Fibroblast of lung (primary cell): ENCODE measurements around the gene LDLRAD4. TPM values are rescaled to one million over a fixed set of nuclear protein-coding genes. Genes with fewer than 3 reads are reported as not detected.

Experiments used
- DNase-seq, 2 donors: peaks; one replicate each; pipeline versions ENCODE4 v3.0.0 to v3.0.0-alpha.2; 2010; ENCODE audit warnings: low read depth in 2 of 2
- H2AFZ ChIP-seq: 2 replicates; pipeline ENCODE4 v1.5.1; 2012; ENCODE audit warnings: low read length, control low read depth, inconsistent platforms
- H3K27ac ChIP-seq: 2 replicates; pipeline ENCODE4 v1.5.1; 2011; ENCODE audit warnings: low read length, control low read depth; ENCODE audit not compliant: insufficient read depth
- H3K27me3 ChIP-seq: 2 replicates; pipeline ENCODE4 v1.5.1; 2011; ENCODE audit warnings: mild to moderate bottlenecking, low read length; ENCODE audit not compliant: control insufficient read depth, insufficient read depth
- H3K36me3 ChIP-seq: 2 replicates; pipeline ENCODE4 v1.5.1; 2011; ENCODE audit warnings: low read length; ENCODE audit not compliant: control insufficient read depth, insufficient read depth
- H3K4me1 ChIP-seq: 2 replicates; pipeline ENCODE4 v1.5.1; 2011; ENCODE audit warnings: low read length; ENCODE audit not compliant: control insufficient read depth, insufficient read depth; ENCODE audit errors: extremely low read depth
- H3K4me2 ChIP-seq: 2 replicates; pipeline ENCODE4 v1.5.1; 2011; ENCODE audit warnings: low read length, control low read depth; ENCODE audit not compliant: insufficient read depth; ENCODE audit errors: extremely low read depth
- H3K4me3 ChIP-seq, 4 experiments: fragments of 200-600 bp in 1 of 4; sonication (generic) in 1 of 4; replicated peaks in 1 of 4; 2 replicates each; pipeline ENCODE4 v1.5.1; 2011 to 2016; ENCODE audit warnings: low read length in 4 of 4, low read depth in 3 of 4, mild to moderate bottlenecking in 3 of 4, control low read depth in 2 of 4, inconsistent platforms in 1 of 4, mixed read lengths in 1 of 4; ENCODE audit not compliant: insufficient read depth in 1 of 4; ENCODE audit errors: control extremely low read depth in 1 of 4
- H3K79me2 ChIP-seq: 2 replicates; pipeline ENCODE4 v1.5.1; 2012; ENCODE audit warnings: mild to moderate bottlenecking, low read length, inconsistent platforms; ENCODE audit not compliant: control insufficient read depth, insufficient read depth
- H3K9ac ChIP-seq: 2 replicates; pipeline ENCODE4 v1.5.1; 2011; ENCODE audit warnings: mild to moderate bottlenecking, low read length, control low read depth; ENCODE audit not compliant: insufficient read depth
- H3K9me3 ChIP-seq: 2 replicates; pipeline ENCODE4 v1.5.1; 2012; ENCODE audit warnings: low read depth, low read length; ENCODE audit not compliant: control insufficient read depth, insufficient read depth
- H4K20me1 ChIP-seq: 2 replicates; pipeline ENCODE4 v1.5.1; 2011; ENCODE audit warnings: low read length; ENCODE audit not compliant: control insufficient read depth, insufficient read depth; ENCODE audit errors: extremely low read depth
- CTCF ChIP-seq, 2 donors: IDR thresholded peaks in 1 of 2; conservative IDR thresholded peaks in 1 of 2; 1 replicate in 1 of 2; 2 replicates in 1 of 2; pipeline ENCODE4 v1.5.1; 2011 to 2012; ENCODE audit warnings: low read length in 2 of 2, control low read depth in 1 of 2, inconsistent platforms in 1 of 2, low read depth in 1 of 2, mild to moderate bottlenecking in 1 of 2
- EZH2 ChIP-seq: IDR thresholded peaks from 2 replicates; pipeline ENCODE4 v1.5.1; 2012; ENCODE audit warnings: low read length, control low read depth, mild to moderate bottlenecking; ENCODE audit errors: missing control alignments
- polyA plus RNA-seq, 2 donors: library from polyadenylated mRNA; depleted of rRNA in 1 of 2; stranded (reverse) in 1 of 2; unstranded in 1 of 2; fragments of >200 nt; gene quantifications; 2 replicates each; pipeline ENCODE4 v1.2.1, GENCODE V29; 2011 to 2012; ENCODE audit warnings: missing spikeins in 1 of 2
- total RNA-seq: library from RNA; depleted of rRNA; stranded (reverse); fragments of >200 nt; gene quantifications from 2 replicates; pipeline ENCODE4 v1.2.1, GENCODE V29; 2014

LDLRAD4 gene
- total and polyA plus RNA-seq, 2 donors (not counting 1 experiment from before 2014, with no cell fraction given): not detected

GRCh38 chr18:13491138-13491537 is 272.6 kb downstream of the LDLRAD4 start:
- no peak overlapping the region for H3K9ac ChIP-seq
- no peak for DNase-seq
- no peaks in the 10 kb centered on the region for H4K20me1 ChIP-seq
- no peak for TF ChIP-seq EZH2
- TF ChIP-seq CTCF (conservative IDR thresholded peaks at IDR 0.05 in 1 of 2, IDR thresholded peaks at IDR 0.05 in 1 of 2; ENCODE audit: low read depth in 1 of 2, low read length in 2 of 2): no peak
- no peaks in the 10 kb centered on the region for H3K4me1 ChIP-seq
- no peak overlapping the region for H3K4me3 ChIP-seq
- no peaks in the 10 kb centered on the region for H3K9me3 ChIP-seq
- H3K4me2 ChIP-seq: no peak overlapping the region
- H3K27me3 ChIP-seq: no peaks in the 10 kb centered on the region
- H3K36me3 ChIP-seq: no peaks in the 10 kb centered on the region
- no peaks in the 10 kb centered on the region for H3K79me2 ChIP-seq
- H3K27ac ChIP-seq: no peak overlapping the region
- H2AFZ ChIP-seq: no peak overlapping the region

- Histone ChIP-seq H3K79me2 (no peaks in the 10 kb centered on the region), H3K27ac (no peak overlapping the region), H3K27me3 (no peaks in the 10 kb centered on the region), H3K9me3 (no peaks in the 10 kb centered on the region), H2AFZ (no peak overlapping the region), H3K36me3 (no peaks in the 10 kb centered on the region), H3K4me1 (no peaks in the 10 kb centered on the region), H4K20me1 (no peaks in the 10 kb centered on the region), H3K4me3 (no peak overlapping the region), H3K4me2 (no peak overlapping the region), H3K9ac (no peak overlapping the region)
- TF ChIP-seq CTCF (conservative IDR thresholded peaks at IDR 0.05 in 1 of 2, IDR thresholded peaks at IDR 0.05 in 1 of 2; ENCODE audit: low read depth in 1 of 2, low read length in 2 of 2) (no peak), EZH2 (no peak)
- no peak for DNase-seq
Observed at GRCh38 chr18:13492314-13492713, 273.8 kb downstream of the LDLRAD4 start.

- Histone ChIP-seq H3K27me3 (no peaks in the 10 kb centered on the region), H4K20me1 (no peaks in the 10 kb centered on the region), H3K4me1 (no peaks in the 10 kb centered on the region), H2AFZ (no peak overlapping the region), H3K9me3 (no peaks in the 10 kb centered on the region), H3K79me2 (no peaks in the 10 kb centered on the region), H3K36me3 (no peaks in the 10 kb centered on the region), H3K4me3 (no peak overlapping the region), H3K27ac (no peak overlapping the region), H3K4me2 (no peak overlapping the region), H3K9ac (no peak overlapping the region)
- TF ChIP-seq EZH2 (no peak), CTCF (conservative IDR thresholded peaks at IDR 0.05 in 1 of 2, IDR thresholded peaks at IDR 0.05 in 1 of 2; ENCODE audit: low read depth in 1 of 2, low read length in 2 of 2) (no peak)
- no peak for DNase-seq
Observed at GRCh38 chr18:13493079-13493478, 274.5 kb downstream of the LDLRAD4 start.
